Measurements from ENCODE around the gene ABCC4. TPM values are rescaled to one million over a fixed set of nuclear protein-coding genes. Genes with fewer than 3 reads are reported as not detected.
"Not testable (repeated sequence)": the region's sequence is repeated elsewhere in the genome, so short reads cannot be mapped to it uniquely, and the experiment has no call there.

ABCC4 gene
- total and polyA plus RNA-seq, 8 donors = 24.7 to 60.9 (median 43.1) TPM

DNA sequence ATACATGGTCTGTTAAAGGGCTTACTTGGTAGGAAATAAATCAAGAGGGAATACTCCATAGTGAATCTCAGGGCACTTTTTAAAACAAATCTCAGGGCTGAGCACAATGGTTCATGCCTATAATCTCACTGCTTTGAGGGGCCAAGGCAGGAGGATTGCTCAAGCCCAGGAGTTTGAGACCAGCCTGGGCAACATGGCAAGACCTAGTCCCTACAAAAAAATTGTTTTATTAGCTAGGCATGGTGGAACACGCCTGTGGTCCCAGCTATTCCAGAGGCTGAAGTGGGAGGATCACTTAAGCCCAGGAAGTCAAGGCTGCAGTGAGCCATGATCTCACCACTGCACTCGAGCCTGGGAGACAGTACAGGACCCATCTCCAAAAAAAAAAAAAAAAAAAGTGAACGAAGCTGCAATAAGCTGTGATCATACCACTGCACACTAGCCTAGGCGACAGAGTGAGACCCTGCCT is 25.2 kb downstream of the ABCC4 start:
- no peaks in the 10 kb centered on the region for H3K27me3 ChIP-seq
- peak overlapping the region; percentile 30 to 74 for H3K27ac ChIP-seq
- peaks cover 29 to 53% of the 10 kb centered on the region in 2 donors for H3K4me1 ChIP-seq
- ATAC-seq = no peak
- H3K4me3 ChIP-seq = no peak overlapping the region
- no peak for DNase-seq
- no peaks in the 10 kb centered on the region for H3K9me3 ChIP-seq
- intact Hi-C loops (cut with DNase I) = no loop called here
- no peak for TF ChIP-seq CTCF (IDR thresholded peaks at IDR 0.05)
- H3K36me3 ChIP-seq = no peaks in the 10 kb centered on the region

DNA sequence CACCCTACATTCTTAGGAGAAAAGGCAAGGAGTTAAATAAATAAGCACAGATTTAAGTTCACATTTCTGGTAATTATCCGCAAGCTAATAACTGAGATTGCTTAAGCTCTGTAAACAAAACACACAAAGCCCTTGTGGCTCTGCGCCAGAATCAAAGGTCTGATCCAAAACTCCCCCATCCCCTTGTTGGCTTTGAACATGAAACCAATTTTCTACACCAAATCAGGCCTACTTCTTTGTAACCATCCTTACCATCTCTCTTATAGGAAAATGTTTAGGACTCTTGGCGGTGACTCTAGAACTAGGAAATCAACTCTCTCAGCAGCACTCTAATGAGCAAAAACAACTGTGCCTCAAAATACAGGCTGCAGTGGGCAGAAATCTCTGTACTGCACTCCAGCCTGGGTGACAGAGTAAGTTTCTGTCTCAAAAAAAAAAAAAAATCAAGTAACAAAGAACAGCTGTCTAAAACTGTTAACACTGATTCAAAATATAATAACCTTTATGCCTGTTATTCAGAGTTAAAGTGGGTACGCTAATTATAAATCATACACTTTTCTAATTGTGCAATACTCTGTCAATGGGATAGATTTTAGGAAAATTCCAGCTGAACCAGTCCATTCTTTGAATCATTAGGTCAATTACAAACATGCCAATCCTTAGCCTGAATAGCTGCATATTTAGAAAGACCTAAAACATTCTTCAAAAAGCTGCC is 25.8 kb downstream of the ABCC4 start:
- H3K27me3 ChIP-seq = no peaks in the 10 kb centered on the region
- H3K4me3 ChIP-seq = no peak overlapping the region
- H3K4me1 ChIP-seq = peaks cover 29 to 51% of the 10 kb centered on the region in 2 donors
- peak; percentile 32 for ATAC-seq
- intact Hi-C loops (cut with DNase I) = no loop called here
- peak in 2 of 4 donors; percentile 72 for DNase-seq
- peak overlapping the region; percentile 30 to 74 for H3K27ac ChIP-seq
- H3K9me3 ChIP-seq = no peaks in the 10 kb centered on the region
- no peak for TF ChIP-seq CTCF (IDR thresholded peaks at IDR 0.05)
- H3K36me3 ChIP-seq = no peaks in the 10 kb centered on the region

DNA sequence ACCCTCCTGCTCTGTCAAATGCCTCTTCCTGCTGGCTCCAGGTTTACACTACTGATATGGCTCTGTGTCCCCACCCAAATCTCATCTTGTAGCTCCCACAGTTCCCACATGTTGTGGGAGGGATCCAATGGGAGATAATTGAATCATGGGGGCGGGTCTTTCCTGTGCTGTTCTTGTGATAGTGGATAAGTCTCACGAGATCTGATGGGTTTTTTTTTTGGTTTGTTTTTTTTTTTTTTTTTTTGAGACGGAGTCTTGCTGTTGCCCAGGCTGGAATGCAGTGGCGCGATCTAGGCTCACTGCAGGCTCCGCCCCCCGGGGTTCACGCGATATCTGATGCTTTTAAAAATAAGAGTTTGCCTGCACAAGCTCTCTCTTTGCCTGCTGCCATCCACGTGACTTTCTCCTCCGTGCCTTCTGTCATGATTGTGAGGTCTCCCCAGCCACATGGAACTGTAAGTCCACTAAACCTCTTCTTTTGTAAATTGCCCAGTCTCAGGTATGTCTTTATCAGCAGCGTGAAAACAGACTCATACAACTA is 27.6 kb downstream of the ABCC4 start:
- ATAC-seq; intact Hi-C loops (cut with DNase I); H3K9me3 ChIP-seq; DNase-seq; H3K4me3 ChIP-seq; H3K36me3 ChIP-seq; H3K27me3 ChIP-seq: not testable (repeated sequence)
- peaks cover 28 to 52% of the 10 kb centered on the region in 2 donors for H3K4me1 ChIP-seq
- H3K27ac ChIP-seq = peak overlapping the region in 1 of 2 donors; percentile 74

DNA sequence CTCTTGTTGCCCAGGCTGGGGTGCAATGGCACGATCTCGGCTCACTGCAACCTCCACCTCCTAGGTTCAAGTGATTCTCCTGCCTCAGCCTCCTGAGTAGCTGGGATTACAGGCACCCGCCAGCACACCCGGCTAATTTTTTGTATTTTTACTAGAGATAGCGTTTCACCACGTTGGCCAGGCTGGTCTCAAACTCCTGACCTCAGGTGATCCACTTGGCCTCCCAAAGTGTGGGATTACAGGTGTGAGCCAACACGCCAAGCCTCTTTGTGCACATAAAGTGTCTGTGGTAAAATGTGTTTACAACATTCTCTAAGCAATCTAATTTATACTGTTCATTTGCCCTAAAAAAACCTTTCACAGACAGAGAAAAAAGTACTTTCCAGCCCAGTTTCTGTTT is 29.2 kb downstream of the ABCC4 start:
- H3K4me1 ChIP-seq = peaks cover 28 to 68% of the 10 kb centered on the region in 2 donors
- not testable (repeated sequence) for DNase-seq

GRCh38 chr13:95269756-95270155 is 31.5 kb downstream of the ABCC4 start:
- Histone ChIP-seq H3K4me1 (peaks cover 22 to 57% of the 10 kb centered on the region in 2 donors), H3K9me3 (no peaks in the 10 kb centered on the region), H3K27ac (no peak overlapping the region), H3K27me3 (no peaks in the 10 kb centered on the region), H3K36me3 (peaks cover 0 to 8% of the 10 kb centered on the region in 2 donors), H3K4me3 (no peak overlapping the region)
- intact Hi-C loops (cut with DNase I) = no loop called here
- DNase-seq (no peak), ATAC-seq (no peak)
- TF ChIP-seq CTCF (IDR thresholded peaks at IDR 0.05) = no peak

More for the DNA sequence above, 29.2 kb downstream of the ABCC4 start:
- intact Hi-C loops (cut with DNase I); H3K36me3 ChIP-seq; H3K27me3 ChIP-seq; H3K4me3 ChIP-seq; ATAC-seq; H3K9me3 ChIP-seq: not testable (repeated sequence)
- H3K27ac ChIP-seq = peak overlapping the region; percentile 53 to 72

DNA sequence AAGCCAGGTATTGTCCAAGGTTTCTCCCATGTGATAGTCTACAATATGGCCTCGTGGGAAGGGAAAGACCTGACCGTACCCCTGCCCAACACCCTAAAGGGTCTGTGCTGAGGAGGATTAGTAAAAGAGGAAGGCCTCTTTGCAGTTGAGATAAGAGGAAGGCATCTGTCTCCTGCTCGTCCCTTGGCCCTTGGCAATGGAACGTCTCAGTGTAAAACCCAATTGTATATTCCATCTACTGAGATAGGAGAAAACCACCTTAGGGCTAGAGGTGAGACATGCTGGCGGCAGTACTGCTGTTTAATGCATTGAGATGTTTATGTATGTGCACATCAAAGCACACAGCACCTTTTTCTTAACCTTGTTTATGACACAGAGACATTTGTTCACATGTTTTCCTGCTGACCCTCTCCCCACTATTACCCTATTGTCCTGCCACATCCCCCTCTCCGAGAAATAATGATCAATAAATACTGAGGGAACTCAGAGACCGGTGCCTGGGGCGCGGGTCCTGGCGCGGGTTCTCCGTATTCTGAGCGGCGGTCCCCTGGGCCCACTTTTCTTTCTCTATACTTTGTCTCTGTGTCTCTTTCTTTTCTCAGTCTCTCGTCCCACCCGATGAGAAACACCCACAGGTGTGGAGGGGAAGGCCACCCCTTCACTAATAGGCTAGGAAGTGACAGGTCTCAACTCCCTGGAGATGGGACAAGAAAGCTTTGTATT is 32.7 kb downstream of the ABCC4 start:
- Histone ChIP-seq H3K27ac (peak overlapping the region in 1 of 2 donors; percentile 42), H3K4me1 (peaks cover 14 to 49% of the 10 kb centered on the region in 2 donors)
- DNase-seq; H3K36me3 ChIP-seq; H3K27me3 ChIP-seq; ATAC-seq; intact Hi-C loops (cut with DNase I); H3K4me3 ChIP-seq; H3K9me3 ChIP-seq: not testable (repeated sequence)

All from left lung (tissue), 10 donors.